Activated CD4-positive, alpha-beta T cell treated with anti-CD3 and anti-CD28 coated beads for 4 hours (primary cell): ENCODE data around the gene BAHCC1.

Source experiments
- DNase-seq, 2 donors: peaks; one replicate each; pipeline ENCODE4 v3.0.0-alpha.2; 2020

BAHCC1 gene

DNA sequence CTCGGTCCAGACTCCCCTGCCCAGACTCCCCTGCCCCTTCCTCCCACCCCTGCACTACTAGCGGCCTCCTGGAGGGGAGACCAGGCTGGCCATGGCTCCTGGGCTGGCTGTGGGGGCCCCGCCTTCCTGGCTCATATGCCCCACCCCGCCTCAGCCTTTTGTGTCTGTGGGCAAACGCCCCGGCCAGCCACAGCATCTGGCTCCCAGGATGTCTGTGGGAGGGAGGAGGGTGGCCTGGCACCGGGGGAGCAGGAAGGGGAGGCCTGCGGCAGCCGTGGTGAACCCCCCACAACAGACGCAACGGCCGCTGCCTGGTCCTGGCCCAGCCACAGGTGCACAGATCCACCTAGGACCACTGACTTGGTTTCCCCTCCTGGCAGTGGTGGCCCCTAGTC lies 32.9 kb downstream of the BAHCC1 start:
- DNase-seq: no peak

DNA sequence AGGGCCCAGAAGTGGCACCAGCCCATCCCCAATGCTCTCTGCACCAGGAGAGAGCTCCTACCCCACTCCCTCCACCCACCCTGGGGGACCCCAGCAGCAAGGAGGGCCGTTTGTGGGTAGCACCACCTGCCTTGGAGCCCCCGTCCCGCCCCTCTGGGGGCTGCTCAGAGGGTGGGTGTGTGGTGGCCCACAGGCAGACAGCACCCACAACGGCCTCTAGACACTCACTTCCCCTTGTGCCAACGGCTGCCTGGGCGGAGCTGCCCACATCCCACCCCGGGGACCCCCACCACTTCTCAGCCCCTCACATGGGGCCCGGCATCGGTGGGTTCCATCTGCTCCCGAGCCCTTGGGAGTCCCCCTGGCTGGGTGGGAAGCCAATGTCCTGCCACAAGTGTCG lies 33.3 kb downstream of the BAHCC1 start:
- DNase-seq: no peak

DNA sequence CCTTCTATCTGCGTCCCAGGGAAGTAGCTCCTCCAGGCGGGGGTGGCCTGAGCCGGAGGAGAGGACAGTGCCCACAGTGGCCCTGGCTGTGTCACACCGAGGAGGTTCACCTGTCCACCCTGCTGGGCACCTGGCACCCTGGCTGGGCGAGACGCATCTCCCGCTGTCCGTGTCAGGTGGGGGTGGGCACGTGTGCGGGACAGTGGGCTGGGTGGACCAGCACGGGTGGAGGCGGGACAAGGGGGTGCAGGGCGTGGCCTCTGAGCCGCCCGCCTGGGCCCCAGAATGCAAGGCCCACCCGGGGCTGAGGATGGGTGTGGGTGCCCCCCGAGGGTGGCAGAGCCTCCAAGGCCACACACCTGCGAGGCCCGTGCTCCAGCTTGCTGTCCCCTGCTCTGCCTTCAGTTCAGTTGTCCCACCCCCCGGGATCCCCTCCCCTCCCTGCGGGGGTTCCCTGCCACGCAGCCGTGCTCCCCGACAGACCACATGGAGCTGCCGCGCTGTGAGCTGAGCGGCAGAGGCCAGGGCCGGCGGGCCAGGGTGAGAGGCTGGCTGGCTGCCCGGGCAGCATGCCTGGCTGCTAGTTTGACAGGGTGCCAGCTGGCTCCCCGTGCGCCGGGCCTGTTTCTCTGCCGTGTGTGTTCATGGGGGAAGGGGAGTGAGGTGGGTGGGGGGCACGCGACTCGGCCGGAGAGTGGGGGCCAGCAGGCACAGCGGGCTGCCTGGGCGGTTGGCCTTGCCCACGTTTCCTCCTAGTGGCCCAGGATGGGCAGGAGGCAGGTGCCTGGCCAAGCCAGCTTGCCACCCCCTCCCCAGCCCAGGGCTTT lies 33.9 kb downstream of the BAHCC1 start:
- no peak for DNase-seq

DNA sequence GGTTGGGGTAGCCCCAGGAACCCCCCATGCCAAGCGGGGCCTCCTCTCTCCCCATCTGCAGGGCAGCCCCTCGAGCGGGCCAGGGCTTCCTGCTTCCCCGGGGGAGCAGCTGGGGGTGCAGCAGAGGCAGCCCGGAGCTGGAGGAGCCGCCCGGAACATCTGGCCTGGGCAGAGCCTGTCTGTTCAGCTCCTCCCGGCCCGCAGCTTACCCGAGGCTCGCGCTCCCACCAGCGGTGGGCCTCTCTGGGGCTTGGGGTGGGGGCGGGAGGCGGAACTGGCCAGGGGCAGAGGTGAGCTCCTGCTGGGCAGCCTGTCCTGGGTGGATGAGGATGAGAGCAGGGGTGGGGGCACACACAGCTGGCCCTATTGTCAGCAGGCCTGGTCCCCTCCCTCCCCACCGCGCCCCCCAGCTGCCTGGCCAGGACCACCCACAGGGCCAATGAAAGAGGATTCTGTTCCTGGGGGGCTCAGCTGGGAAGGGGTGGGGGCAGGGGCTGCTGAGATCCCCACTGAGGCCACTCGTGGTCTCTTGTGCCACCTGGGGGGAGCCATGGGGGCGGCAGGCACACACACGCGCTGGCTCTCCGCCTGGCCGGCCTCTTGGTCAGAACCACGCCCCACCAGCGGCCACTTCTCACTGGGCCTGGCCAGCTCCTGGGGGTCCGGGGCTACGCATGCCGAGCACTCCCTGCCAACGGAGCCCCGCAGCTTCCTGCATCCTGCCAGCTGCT lies 34.7 kb downstream of the BAHCC1 start:
- DNase-seq: no peak

DNA sequence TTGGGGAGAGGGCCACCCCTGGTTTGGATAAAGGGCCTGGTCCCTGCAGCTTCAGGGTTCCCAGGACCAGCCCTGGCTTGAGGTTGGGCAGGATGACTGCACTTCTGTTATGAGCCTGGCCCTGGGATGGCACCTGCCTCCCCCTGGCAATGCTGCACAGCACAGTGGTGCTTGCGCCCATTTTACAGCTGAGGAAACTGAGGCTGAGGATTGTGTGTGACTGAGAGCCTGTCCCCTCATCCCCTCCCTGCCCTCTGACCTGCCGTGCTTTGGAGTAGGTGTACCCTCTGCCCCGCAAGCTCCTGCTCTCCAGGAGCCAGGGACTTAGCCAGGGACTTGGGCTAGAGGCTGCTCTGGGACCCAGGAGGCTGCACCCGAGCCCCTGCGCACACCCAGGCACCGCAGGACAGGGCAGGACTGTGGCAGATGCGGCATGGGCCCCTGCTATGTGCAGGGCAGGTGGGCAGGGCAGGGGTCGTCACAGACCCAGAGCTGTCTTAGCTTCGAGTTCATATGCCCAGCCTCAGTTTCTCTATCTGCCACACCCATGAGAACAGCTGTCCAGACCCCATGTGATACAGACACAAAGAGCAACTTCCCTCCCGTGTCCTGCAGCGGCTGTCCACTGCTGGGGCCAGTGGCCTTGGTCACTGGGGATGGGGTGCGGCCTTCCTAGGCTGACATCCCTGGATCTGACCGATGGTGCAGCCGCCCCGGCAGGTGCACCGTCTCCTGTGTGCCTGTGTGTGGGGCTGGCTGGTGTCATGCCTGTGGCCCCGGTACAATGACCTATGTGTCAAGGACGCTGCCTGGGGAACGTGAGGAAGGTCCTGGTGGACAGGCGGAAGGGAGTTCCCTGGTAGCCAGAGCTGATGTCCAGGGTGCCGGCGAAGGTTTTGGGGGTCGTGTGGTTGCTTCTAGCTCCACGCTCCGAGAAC lies 36.6 kb downstream of the BAHCC1 start:
- DNase-seq: no peak

DNA sequence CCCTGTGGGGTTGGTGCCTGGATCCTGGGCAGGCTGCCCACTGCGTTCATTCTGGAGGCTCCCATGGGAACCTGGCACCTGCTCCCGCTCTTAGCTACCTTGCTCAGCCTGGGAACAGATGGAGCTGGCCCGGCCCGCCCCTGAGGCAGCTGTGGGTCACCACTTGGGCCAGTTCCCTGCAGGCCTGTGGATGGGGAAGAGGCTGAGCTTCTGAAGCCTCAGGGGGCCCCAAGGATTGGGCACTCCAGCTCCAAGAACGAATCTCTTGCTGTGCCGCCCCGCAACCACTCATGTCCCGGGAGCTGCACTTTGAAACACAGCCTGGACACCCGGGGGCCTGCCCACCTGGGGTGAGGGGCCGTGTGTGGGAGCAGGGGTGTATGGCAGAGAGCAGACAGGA lies 37.7 kb downstream of the BAHCC1 start:
- DNase-seq: no peak

DNA sequence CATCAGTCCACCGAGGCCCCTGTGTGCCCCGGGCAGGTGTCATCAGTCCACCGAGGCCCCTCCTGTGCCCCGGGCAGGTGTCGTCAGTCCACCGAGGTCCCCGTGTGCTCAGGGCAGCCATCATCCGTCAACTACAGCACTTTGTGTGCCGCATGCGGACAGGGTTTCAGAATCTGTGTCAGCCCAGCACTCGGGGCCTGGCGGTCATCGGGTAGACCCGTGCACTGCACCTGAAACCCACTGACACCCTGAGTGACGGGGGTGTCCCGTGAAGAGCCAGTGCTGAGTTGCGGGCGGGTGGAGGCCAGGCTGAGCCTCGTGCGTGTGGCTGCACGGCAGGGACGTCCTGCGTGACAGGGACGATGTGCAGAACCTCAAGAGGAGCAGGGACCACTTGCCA lies 38.4 kb downstream of the BAHCC1 start:
- DNase-seq: no peak

DNA sequence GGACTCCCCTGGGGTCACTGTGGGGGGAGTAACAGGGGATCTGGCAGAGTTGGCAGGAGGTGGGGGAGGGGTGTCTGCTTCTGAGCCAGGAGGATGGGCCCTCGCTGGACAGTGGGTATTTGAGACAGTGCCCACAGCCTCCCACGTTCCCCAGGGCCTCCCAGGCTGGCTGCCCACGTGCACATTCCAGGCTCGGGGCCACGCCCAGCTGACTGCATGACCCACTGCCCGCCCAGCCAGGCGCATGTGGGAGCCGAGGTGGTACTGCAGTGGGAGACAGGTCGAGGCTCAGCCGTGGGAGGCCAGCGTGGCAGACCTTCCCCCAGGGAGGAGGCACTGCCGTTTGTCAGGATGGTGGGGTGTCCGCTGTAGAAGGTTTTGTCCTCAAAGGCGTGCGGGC lies 38.8 kb downstream of the BAHCC1 start:
- no peak for DNase-seq

DNA sequence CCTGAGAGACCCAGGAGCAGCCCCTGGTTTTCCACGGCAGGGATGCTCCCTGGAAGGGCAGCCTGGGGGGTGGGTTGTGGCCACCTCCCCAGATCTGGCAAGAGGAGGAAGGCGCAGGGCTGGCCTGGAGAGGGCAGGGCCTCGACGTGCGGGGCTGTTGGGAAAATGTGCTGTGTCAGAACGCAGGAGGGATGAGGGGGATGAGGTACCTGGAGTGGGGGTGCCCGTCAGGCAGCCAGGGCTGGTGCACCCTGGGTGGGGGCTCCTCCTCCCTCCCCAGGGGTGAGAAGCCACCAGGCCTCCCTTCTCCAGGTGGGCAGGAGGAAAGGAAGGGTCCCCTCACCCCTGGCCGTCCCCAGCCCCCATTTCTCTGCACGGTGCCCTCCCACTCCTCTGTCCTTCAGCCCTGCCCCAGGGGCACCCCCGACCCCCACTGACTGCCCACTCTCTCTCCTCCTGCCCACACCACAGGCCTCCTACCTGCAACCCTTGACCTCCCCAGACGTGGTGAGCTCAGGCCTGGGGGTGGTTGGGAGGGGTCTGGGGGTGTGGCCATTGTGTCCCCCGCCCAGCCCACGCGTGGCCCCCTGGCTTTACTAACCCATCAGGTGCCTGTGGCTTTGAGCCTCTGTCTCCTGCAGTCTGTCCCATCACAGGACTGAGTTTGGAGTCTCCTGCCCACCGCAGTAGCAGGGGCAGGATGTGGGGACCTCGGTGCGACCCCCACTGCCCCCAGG lies 39.6 kb downstream of the BAHCC1 start:
- no peak for DNase-seq

DNA sequence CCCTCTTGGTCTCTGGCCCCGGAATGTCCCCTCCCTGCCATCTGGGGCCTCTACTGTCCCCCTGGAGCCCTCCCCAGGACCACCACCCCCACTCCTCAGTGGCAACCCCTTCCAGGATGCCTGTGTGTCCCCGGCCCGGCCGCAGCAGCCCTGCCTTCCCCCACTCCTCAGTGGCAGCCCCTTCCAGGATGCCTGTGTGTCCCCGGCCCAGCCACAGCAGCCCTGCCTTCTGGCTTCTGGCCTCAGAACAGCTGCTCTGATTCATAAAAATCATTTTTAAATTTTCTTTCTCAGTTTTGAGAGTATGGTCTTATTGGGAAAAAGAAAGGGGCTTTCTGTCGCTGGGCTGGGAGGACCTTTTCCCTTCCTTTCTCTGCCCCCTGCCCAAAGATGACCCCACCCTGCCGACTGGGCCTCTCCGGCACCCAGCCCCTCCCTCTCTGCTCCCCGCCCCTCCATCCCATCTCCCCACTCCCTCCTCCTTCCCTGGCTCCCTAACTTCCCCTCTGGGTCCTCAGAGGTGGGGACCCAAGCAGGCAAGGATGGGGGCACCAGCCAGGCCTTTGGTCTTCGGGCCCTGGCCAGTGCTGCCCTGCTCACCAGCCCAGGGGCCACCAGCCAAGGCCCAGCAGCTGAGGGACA lies 40.5 kb downstream of the BAHCC1 start:
- DNase-seq: no peak

DNA sequence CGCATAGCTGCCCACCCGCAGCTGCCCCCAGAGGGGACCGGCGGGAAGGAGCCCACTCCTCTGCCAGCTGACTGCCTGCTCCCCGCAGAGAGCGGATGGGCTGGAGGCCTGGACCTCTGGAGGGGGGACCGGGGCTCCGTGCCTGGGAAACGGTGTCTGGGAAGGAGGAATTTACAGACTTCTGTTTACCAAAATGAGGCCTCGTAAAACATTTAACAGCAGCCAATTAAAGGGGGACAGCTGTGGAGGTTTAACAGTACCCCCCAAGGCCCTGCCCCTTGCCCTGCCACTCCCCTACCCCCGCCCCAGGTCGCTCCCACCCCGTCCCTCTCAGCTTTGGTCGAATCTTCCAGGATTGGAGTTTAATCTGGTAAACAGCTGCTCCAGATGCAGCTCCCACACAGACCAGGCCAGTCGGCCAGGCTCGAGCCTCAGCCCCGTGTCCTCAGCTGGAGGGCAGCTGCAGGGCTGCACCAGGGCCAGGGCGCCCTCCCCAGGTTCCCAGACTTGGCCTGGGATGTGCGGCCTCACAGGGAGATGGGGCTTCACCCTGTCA lies 41.1 kb downstream of the BAHCC1 start:
- DNase-seq: no peak

DNA sequence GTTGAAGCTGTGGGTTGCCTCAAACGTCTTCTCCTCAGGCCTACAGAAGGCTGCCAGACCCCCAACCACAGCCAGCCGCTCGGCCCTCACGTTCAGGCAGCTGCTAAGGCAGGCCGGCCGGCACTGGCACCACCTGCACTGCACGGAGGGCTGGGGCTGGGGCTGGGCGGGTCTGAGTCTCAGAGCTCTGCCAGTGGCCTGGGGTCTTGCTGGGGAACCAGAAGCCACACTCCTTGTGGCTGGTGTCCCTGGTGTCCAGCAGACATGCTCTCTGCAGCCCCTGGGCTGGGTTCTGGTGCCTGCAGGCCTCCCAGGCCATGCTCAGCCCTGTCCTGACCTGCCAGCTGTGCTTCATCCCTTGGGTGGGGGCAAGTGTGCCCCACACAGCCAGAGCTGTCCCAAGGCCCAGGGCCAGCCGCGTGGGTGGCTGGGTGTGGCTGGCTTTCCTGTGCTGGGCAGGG lies 42.0 kb downstream of the BAHCC1 start:
- no peak for DNase-seq

DNA sequence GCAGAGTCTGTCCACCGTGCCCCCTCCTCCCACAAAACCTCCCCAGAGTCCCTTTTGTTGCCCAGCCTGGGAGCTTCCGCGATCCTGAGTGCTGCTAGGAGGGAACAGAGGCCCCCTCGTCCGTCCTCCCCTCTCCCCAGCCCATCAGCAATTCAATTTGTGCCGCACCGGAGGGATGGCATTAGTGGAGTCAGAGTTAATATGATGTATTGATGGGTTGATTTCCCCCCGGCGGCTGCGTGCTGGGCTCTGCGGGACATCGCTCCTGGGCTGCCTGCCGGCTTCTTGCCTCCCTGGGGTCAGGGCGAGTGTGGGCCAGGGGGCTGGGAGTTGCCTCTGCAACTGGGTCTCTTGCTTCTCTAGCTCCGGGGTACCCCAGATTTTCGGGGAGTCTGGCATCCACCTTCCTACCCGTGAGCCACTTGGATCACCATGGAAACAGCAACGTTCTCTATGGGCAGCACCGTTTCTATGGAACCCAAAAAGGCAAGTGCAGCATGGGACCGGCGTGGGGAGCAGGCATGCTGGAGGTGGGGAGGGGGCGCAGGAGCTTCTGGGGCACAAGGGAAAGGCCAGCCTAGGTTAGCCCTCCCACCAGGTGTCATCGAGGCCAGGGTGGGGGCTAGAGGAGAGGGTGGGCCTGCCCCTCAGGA lies 42.9 kb downstream of the BAHCC1 start:
- DNase-seq: no peak

DNA sequence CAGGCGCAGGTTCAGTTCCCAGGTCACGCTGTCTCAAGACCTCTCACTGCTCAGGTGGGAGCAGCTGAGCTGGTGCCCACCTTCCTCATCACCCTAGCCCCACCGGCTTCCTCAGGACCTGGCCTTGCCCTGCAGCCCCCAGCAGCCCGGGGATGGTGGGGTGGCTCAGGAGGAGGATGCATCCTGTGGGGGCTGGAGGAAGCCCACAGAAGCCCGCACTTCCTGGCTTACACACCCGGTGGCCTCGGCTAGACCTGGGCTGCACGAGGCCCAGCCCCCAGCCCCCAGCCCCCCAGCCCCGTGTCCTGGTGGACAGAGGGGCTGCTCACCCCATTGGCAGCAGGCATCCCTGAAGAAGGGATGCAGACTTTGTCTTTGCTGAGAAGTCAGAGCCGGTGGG lies 43.4 kb downstream of the BAHCC1 start:
- DNase-seq: no peak

DNA sequence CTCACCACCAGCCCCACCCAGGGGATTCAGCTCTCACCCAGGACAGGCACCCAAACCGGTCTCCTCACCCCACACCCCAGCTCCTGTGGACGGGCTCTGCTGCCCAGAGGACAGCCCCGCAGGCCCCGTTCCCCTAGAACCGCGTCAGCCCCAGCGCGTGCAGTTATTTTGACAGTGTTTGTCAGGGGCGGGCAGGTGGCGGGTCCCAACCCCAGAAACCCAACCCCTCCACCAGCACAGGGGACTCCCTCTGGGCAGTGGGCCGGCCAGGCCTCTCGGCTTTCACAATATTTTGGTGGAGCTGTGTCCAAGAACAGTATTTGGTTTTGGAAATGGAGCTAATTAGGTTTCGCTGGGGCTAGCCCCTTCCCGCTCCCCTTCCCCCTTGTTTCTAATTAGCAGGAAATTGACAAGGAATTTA lies 44.8 kb downstream of the BAHCC1 start:
- DNase-seq: no peak

DNA sequence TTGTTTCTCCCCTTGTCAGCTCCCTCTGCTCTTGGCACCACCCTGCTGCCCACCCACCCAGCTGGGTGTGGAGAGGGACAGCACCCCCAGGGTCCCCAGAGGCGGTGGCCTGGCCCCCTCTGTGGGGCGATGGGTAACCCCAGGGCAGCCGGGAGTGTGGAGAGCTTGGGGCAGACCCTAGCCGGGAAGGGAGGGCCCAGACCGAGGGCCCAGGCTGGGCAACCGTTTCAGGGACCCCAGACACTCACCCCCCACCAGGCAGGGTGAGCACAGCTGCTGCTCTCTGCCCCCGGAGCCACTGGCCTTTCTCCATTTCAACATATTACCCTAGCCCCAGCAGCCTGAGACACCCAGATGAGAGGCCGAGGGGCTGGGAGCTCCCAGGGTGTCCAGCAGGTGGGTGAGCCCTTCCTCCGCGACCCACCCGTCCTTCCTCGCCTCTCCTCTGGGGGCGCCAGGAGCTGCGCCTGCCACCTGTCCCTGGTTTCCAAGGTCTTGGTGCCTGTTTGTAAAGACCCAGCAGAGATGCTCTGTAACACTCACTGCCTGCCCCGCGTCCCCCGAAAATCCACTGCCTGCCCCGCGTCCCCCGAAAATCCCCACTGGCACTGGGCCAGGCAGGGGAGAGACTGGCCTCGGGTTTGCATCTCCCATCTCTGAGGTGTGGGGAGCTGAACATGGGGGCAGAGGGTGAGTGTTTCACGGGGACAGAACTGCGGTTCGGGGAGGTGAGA lies 45.4 kb downstream of the BAHCC1 start:
- no peak for DNase-seq

DNA sequence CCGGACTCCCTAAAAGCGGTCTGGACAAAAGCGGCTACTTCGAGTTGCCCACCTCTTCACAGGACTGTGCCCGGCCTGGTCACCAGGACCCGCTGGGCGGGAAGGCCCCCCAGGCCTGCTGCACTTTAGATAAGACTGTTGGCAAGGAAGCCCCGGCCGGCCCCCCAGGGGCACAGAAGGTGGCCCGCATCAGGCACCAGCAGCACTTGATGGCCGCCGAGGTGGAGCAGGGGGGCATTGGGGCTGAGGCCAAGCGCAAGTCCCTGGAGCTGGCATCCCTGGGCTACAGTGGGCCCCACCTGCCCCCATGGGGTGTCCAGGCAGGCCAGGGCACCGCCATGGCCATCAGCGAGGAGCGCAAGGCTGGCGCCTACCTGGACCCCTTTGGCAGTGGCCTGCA lies 47.5 kb downstream of the BAHCC1 start:
- DNase-seq: no peak

DNA sequence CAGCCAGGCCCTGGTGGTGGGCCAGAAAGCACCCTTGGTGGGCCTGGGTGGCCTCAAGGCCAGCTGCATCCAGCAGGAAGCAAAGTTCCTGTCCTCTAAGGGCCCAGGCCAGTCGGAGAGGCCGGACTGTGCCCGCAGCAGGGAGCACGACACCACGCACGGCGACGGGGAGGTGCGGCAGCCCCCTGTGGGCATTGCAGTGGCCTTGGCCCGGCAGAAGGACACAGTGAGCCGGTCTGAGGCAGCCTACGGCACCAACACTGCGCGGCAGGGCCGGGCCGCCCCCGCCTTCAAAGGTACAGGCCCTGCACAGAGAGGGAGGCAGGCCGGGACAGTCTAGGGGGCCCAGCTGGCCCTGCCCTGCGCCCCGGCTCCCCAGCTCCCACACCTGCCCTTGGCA lies 48.0 kb downstream of the BAHCC1 start:
- no peak for DNase-seq

DNA sequence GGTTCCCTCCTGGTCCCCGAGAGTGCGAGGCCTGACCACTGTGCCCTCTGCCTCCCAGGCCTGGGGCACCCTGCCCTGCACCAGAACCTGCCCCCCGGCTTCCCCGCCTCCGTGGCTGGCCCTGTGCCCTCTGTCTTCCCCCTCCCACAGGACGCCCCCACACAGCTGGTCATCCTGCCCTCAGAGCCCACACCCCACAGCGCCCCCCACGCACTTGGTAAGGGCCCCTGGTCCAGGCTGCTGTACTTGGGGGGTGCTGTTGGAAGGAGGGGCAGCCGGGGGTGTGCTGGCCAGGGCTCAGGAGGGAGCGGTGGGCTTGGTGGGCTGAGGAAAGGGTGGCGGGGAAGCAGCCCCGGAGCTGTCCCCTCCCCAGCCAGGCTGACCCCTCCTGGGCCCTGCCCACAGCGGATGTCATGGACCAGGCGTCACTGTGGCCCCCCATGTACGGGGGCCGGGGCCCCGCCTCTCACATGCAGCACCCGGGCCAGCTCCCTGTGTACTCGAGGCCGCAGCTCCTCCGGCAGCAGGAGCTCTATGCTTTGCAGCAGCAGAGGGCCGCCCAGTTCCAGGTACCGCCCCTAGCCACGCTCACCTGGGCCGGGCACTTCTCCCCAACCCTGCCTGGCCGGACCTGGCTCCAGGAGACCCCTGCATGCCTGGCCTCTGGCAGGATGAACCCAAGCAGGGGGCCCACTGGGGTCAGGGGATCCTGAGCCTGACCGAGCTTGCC lies 49.5 kb downstream of the BAHCC1 start:
- DNase-seq: no peak
